B cell (primary cell): ENCODE data around the gene SELENOV. TPM values are rescaled to one million over a fixed set of nuclear protein-coding genes. Genes with fewer than 3 reads are reported as not detected.

Experiments used
- ATAC-seq: fragments of 200-7000 bp; cut with Tn5 transposase; one replicate; pipeline ENCODE4 v1.10.0; 2021; ENCODE audit warnings: low read depth, mild to moderate bottlenecking, moderate number of reproducible peaks, moderate library complexity
- CTCF ChIA-PET: fragments of 350-600 bp; sonication (Branson Sonifier 250); formaldehyde crosslinking; loops from one replicate; lab custom pipeline; 2021; ENCODE audit warnings: antibody characterized with exemption, inconsistent platforms; lab: Charles Lee
- POLR2A ChIA-PET: fragments of 350-600 bp; sonication (Branson Sonifier 250); formaldehyde crosslinking; loops from one replicate; lab custom pipeline; 2021; ENCODE audit warnings: antibody characterized with exemption; lab: Charles Lee
- DNase-seq: peaks from one replicate; pipeline ENCODE4 v3.0.0; 2013
- H2AFZ ChIP-seq: 2 replicates; pipeline ENCODE4 v1.6.1; 2012; ENCODE audit warnings: mild to moderate bottlenecking, low read depth, low read length; ENCODE audit not compliant: insufficient read depth, poor library complexity, severe bottlenecking
- H3K27ac ChIP-seq, 2 donors: 1 replicate in 1 of 2; 2 replicates in 1 of 2; pipeline ENCODE4 v1.5.1; 2012 to 2013; ENCODE audit warnings: low read length in 2 of 2, mild to moderate bottlenecking in 2 of 2, moderate library complexity in 1 of 2
- H3K27me3 ChIP-seq, 4 experiments: fragments of 200-600 bp in 1 of 4; sonication (generic) in 1 of 4; replicated peaks in 1 of 4; 1 replicate in 2 of 4; 2 replicates in 2 of 4; pipeline versions ENCODE4 v1.6.1 to v1.7.0; 2013 to 2016; ENCODE audit warnings: low read length in 3 of 4, mild to moderate bottlenecking in 2 of 4, mixed read lengths in 1 of 4, moderate library complexity in 1 of 4; ENCODE audit not compliant: insufficient read depth in 4 of 4, control insufficient read depth in 3 of 4; ENCODE audit errors: control extremely low read depth in 1 of 4
- H3K36me3 ChIP-seq, 2 experiments: replicated peaks in 1 of 2; 1 replicate in 1 of 2; 2 replicates in 1 of 2; pipeline versions ENCODE4 v1.6.1 to v1.7.1; 2013; ENCODE audit warnings: low read length in 1 of 2; ENCODE audit not compliant: insufficient read depth in 2 of 2, control insufficient read depth in 1 of 2; ENCODE audit errors: control extremely low read depth in 1 of 2, extremely low read depth in 1 of 2
- H3K4me1 ChIP-seq, 2 donors: fragments of 200-600 bp in 1 of 2; sonication (generic) in 1 of 2; 1 replicate in 1 of 2; 2 replicates in 1 of 2; pipeline versions ENCODE4 v1.5.1 to v1.6.1; 2013 to 2017; ENCODE audit warnings: low read length in 2 of 2; ENCODE audit not compliant: control insufficient read depth in 2 of 2, insufficient read depth in 2 of 2
- H3K4me2 ChIP-seq: replicated peaks from 2 replicates; pipeline ENCODE3; 2012; ENCODE audit warnings: mild to moderate bottlenecking, low read depth, low read length; ENCODE audit not compliant: poor library complexity, severe bottlenecking
- H3K4me3 ChIP-seq, 5 experiments: fragments of 200-600 bp in 1 of 5; sonication (generic) in 1 of 5; 1 replicate in 3 of 5; 2 replicates in 2 of 5; pipeline versions ENCODE4 v1.5.1 to v1.7.0; 2011 to 2016; ENCODE audit warnings: low read length in 4 of 5, mild to moderate bottlenecking in 4 of 5, low read depth in 2 of 5, control low read depth in 1 of 5, moderate library complexity in 1 of 5; ENCODE audit not compliant: insufficient read depth in 1 of 5; ENCODE audit errors: control extremely low read depth in 1 of 5, extremely low read depth in 1 of 5
- H3K79me2 ChIP-seq: fragments of 200-600 bp; sonication (generic); one replicate; pipeline ENCODE4 v1.6.0; 2016; ENCODE audit warnings: low read length; ENCODE audit not compliant: control insufficient read depth, insufficient read depth
- H3K9ac ChIP-seq: fragments of 200-600 bp; sonication (generic); 2 replicates; pipeline ENCODE4 v1.6.1; 2017; ENCODE audit warnings: mild to moderate bottlenecking, low read length, moderate library complexity
- H3K9me3 ChIP-seq, 3 donors: one replicate each; pipeline versions ENCODE4 v1.6.1 to v1.7.1; 2013; ENCODE audit warnings: low read length in 2 of 3; ENCODE audit not compliant: control insufficient read depth in 2 of 3, insufficient read depth in 1 of 3; ENCODE audit errors: control extremely low read depth in 1 of 3
- H4K20me1 ChIP-seq: 2 replicates; pipeline ENCODE4 v1.6.0; 2012; ENCODE audit warnings: mild to moderate bottlenecking, low read length; ENCODE audit not compliant: insufficient read depth, control insufficient read depth, poor library complexity, severe bottlenecking
- H3K27ac Mint-ChIP-seq: one replicate; pipeline ENCODE4 v1.8.0; 2021; ENCODE audit warnings: mixed read lengths
- H3K27me3 Mint-ChIP-seq: one replicate; pipeline ENCODE4 v1.8.0; 2021; ENCODE audit warnings: mixed read lengths
- H3K4me1 Mint-ChIP-seq: one replicate; pipeline ENCODE4 v1.8.0; 2021; ENCODE audit warnings: mixed read lengths
- H3K4me3 Mint-ChIP-seq: one replicate; pipeline ENCODE4 v1.8.0; 2021; ENCODE audit warnings: mixed read lengths
- H3K9me3 Mint-ChIP-seq: one replicate; pipeline ENCODE4 v1.8.0; 2022; ENCODE audit warnings: mixed read lengths; ENCODE audit not compliant: insufficient read depth
- EZH2 ChIP-seq: IDR thresholded peaks from 2 replicates; pipeline ENCODE4 v1.6.1; 2012; ENCODE audit warnings: borderline replicate concordance, low read depth, mild to moderate bottlenecking, moderate library complexity, low read length; ENCODE audit not compliant: insufficient read depth, poor library complexity, severe bottlenecking
- WGBS: methylation state at CpG from one replicate; pipeline ENCODE4 v1.1.5; 2013; ENCODE audit warnings: missing lambda C conversion rate; ENCODE audit not compliant: insufficient coverage; 5-methylcytosine and 5-hydroxymethylcytosine counted together
- intact Hi-C: fragments of 100-400 bp; cut with micrococcal nuclease; formaldehyde crosslinking; loops from one replicate; pipeline ENCODE4 v1.10.0; 2022
- polyA plus RNA-seq: library from polyadenylated mRNA; depleted of rRNA; stranded (reverse); fragments of >200 nt; gene quantifications from 2 replicates; pipeline ENCODE4 v1.2.3, GENCODE V29; 2012
- total RNA-seq, 2 donors: library from RNA; stranded (reverse); fragments of 120-200 nt in 1 of 2; gene quantifications; 1 replicate in 1 of 2; 2 replicates in 1 of 2; pipeline versions ENCODE4 v1.2.3 to v1.2.4, GENCODE V29; 2013 to 2022
- TF ChIP-seq, protein P1 (sequence below): fragments of 200-600 bp; IDR thresholded peaks from one replicate; pipeline ENCODE4 v1.8.0; 2022; ENCODE audit warnings: antibody characterized with exemption, mild to moderate bottlenecking

The SELENOV gene
- total and polyA plus RNA-seq, 2 donors (not counting 1 experiment from before 2014, with no cell fraction given), result not detected

- Histone ChIP-seq H3K36me3 (no peaks in the 10 kb centered on the region), H3K4me2 (no peak overlapping the region), H3K27me3 (peaks cover 0 to 8% (median 0%) of the 10 kb centered on the region in 4 experiments), H3K27ac (no peak overlapping the region), H3K79me2 (no peaks in the 10 kb centered on the region), H4K20me1 (no peaks in the 10 kb centered on the region), H3K4me3 (no peak overlapping the region), H2AFZ (no peak overlapping the region), H3K4me1 (peaks cover 14 to 15% of the 10 kb centered on the region in 2 donors), H3K9me3 (no peaks in the 10 kb centered on the region), H3K9ac (no peak overlapping the region)
- DNase-seq (no peak), ATAC-seq (no peak)
- ChIA-PET POLR2A (no interaction called here), CTCF (interaction anchor here (3.0 kb wide), 1 partner anchor 127 kb away, joined by 9 read pairs; no protein-coding TSS in a partner anchor)
- peaks cover 15% of the 10 kb centered on the region for H3K27me3 Mint-ChIP-seq
- intact Hi-C loops, result no loop called here
- no peak overlapping the region for H3K4me3 Mint-ChIP-seq
- H3K27ac Mint-ChIP-seq, result no peak overlapping the region
- H3K9me3 Mint-ChIP-seq, result no peaks in the 10 kb centered on the region
- WGBS, result 50% methylated on average over 1 of the region's 1 CpG
- peaks cover 19% of the 10 kb centered on the region for H3K4me1 Mint-ChIP-seq
- no peak for TF ChIP-seq EZH2
- TF ChIP-seq, protein P1, sequence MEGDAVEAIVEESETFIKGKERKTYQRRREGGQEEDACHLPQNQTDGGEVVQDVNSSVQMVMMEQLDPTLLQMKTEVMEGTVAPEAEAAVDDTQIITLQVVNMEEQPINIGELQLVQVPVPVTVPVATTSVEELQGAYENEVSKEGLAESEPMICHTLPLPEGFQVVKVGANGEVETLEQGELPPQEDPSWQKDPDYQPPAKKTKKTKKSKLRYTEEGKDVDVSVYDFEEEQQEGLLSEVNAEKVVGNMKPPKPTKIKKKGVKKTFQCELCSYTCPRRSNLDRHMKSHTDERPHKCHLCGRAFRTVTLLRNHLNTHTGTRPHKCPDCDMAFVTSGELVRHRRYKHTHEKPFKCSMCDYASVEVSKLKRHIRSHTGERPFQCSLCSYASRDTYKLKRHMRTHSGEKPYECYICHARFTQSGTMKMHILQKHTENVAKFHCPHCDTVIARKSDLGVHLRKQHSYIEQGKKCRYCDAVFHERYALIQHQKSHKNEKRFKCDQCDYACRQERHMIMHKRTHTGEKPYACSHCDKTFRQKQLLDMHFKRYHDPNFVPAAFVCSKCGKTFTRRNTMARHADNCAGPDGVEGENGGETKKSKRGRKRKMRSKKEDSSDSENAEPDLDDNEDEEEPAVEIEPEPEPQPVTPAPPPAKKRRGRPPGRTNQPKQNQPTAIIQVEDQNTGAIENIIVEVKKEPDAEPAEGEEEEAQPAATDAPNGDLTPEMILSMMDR, result no peak
Observed at GRCh38 chr19:39544911-39545310, 30.0 kb downstream of the SELENOV start.

DNA sequence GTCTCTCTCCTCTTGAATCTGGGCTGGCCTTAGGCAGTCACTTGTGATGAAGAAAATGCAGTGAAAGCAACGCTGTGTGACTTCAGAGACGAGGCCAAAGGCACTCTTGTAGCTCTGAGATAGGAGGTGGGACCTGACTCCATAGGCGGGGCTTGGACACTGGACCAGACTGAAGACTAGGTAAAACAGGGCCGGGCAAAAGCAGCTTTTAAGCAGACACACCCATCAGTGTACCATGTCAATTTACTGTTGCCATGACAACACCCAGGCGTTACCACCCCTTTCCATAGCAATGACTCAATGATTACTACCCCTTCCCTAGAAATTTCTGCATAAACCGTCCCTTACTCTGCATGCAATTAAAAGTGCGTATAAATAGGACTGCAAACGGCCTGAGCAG, 31.7 kb downstream of the SELENOV start:
- H3K79me2 ChIP-seq, result no peaks in the 10 kb centered on the region
- no peaks in the 10 kb centered on the region for H4K20me1 ChIP-seq
- 79% methylated on average over 8 of the region's 8 CpGs for WGBS
- CTCF ChIA-PET, result interaction anchor here (0.6 to 3.0 kb wide), 3 partner anchors 22 to 220 kb away, joined by 3 to 9 read pairs (median 4); no protein-coding TSS in a partner anchor
- no peak overlapping the region for H3K27ac ChIP-seq
- Mint-ChIP-seq H3K9me3 (no peaks in the 10 kb centered on the region), H3K4me3 (no peak overlapping the region), H3K27ac (no peak overlapping the region), H3K27me3 (peaks cover 15% of the 10 kb centered on the region), H3K4me1 (peaks cover 12% of the 10 kb centered on the region)
- TF ChIP-seq, protein P1, result no peak
- no peak for TF ChIP-seq EZH2
- H3K4me1 ChIP-seq, result peaks cover 12 to 14% of the 10 kb centered on the region in 2 donors
- no peak overlapping the region for H3K4me3 ChIP-seq
- no peak overlapping the region for H3K9ac ChIP-seq
- H2AFZ ChIP-seq, result no peak overlapping the region
- ATAC-seq, result no peak
- no peaks in the 10 kb centered on the region for H3K9me3 ChIP-seq
- H3K27me3 ChIP-seq, result peaks cover 0 to 8% (median 0%) of the 10 kb centered on the region in 4 experiments
- H3K4me2 ChIP-seq, result no peak overlapping the region
- no peaks in the 10 kb centered on the region for H3K36me3 ChIP-seq
- intact Hi-C loops, result no loop called here
- DNase-seq, result no peak
- POLR2A ChIA-PET, result no interaction called here
